Cardiac fibroblast (primary cell): ENCODE measurements around the gene TUBB4A.

Experiments
- DNase-seq, 2 donors: peaks; one replicate each; pipeline versions ENCODE4 v3.0.0 to v3.0.0-alpha.2; 2010; ENCODE audit warnings: low read depth in 2 of 2
- H3K4me3 ChIP-seq, 2 donors: replicated peaks in 1 of 2; 1 replicate in 1 of 2; 2 replicates in 1 of 2; pipeline ENCODE4 v1.5.1; 2011; ENCODE audit warnings: low read depth in 2 of 2, low read length in 2 of 2, mild to moderate bottlenecking in 2 of 2, moderate library complexity in 1 of 2
- CTCF ChIP-seq: IDR thresholded peaks from one replicate; pipeline ENCODE4 v1.5.1; 2011; ENCODE audit warnings: low read depth, mild to moderate bottlenecking, low read length, inconsistent platforms

Gene TUBB4A

GRCh38 chr19:6522712-6523111 is 20.6 kb upstream of the TUBB4A start:
- no peak overlapping the region for H3K4me3 ChIP-seq
- no peak for DNase-seq
- no peak for TF ChIP-seq CTCF

GRCh38 chr19:6521718-6522646 is 19.9 kb upstream of the TUBB4A start:
- no peak overlapping the region for H3K4me3 ChIP-seq
- no peak for TF ChIP-seq CTCF
- peak in 1 of 2 donors; percentile 53 for DNase-seq

GRCh38 chr19:6519289-6519688 is 17.2 kb upstream of the TUBB4A start:
- H3K4me3 ChIP-seq: no peak overlapping the region
- TF ChIP-seq CTCF: no peak
- peak; percentile 73 to 90 for DNase-seq

GRCh38 chr19:6518145-6518911 is 16.2 kb upstream of the TUBB4A start:
- TF ChIP-seq CTCF: no peak
- no peak overlapping the region for H3K4me3 ChIP-seq
- DNase-seq: no peak

- peak; percentile 97 for TF ChIP-seq CTCF
- H3K4me3 ChIP-seq: peak overlapping the region; percentile 58 to 65
Observed at GRCh38 chr19:6516659-6517291, 14.7 kb upstream of the TUBB4A start.

GRCh38 chr19:6516018-6516658 is 14.0 kb upstream of the TUBB4A start:
- peak overlapping the region; percentile 58 to 65 for H3K4me3 ChIP-seq
- peak; percentile 90 to 96 for DNase-seq
- TF ChIP-seq CTCF: no peak

More at GRCh38 chr19:6516659-6517291, 14.7 kb upstream of the TUBB4A start:
- DNase-seq: peak; percentile 84 to 87
